Anterior cingulate cortex (tissue), 58 donors: ENCODE data around the gene REEP1.
"Not testable (repeated sequence)": the region's sequence is repeated elsewhere in the genome, so short reads cannot be mapped to it uniquely, and the experiment has no call there.

Experiments
- DNase-seq, 58 donors: peaks; one replicate each; lab custom pipeline; 2025; lab: John Stamatoyannopoulos, UW

REEP1 gene

DNA sequence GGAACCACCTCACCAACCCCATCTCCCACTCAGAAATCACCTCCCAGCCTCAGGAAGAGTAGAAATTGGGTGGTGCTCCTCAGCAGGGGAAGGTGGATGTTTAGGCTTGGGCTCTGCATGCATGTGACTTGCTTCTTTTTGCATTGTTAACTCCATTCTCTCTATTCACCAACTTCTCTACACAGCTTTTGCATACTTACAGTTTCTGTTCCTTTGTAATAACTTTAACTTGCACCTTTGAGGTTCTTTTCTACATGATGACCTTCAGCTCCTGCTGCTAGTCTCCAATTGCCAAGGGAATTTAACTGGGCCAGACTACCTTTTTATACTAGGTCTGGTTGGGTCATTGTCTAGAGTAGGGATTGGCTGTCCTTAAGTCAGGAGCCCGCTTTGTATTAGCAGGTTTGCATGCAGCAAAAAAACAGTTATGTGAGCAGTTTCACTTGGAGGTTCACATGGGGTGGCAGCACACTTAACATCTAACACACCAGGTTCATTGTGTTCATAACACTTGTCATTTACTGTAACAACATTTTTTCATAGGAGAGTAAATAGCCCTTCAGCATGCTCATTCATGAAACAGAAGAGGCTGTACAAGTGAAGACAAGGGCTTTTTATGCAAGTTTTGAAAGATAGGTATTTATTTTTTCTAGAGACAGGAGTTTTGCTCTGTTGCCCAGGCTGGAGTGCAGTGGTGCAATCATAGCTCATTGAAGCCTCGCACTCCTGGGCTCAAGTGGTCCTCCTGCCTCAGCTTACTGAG, 126.2 kb downstream of the REEP1 start:
- no peak for DNase-seq

- DNase-seq, result no peak
These were observed 133.0 kb downstream of the REEP1 start for GRCh38 chr2:86204458-86204857.

DNA sequence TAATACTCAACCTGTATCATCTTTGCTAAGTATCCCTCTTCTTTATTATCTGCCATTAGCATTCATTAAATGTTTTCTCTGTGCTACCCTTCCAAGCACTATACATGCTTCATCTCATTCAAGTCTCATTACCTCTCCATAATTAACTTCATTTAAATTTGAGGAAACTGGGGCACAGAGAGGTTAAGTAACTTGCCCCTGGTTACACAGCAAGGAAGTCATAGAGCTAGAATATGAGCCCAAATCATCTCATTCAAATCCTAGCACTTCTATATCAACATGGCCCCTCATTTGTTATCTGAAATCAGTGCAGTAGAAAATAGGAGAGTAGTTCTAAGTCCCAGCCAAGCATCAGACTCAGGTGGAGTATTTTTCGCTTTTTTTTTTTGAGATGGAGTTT, 133.8 kb downstream of the REEP1 start:
- no peak for DNase-seq

- DNase-seq, result no peak
These were observed 134.7 kb downstream of the REEP1 start for GRCh38 chr2:86202702-86203101.

DNA sequence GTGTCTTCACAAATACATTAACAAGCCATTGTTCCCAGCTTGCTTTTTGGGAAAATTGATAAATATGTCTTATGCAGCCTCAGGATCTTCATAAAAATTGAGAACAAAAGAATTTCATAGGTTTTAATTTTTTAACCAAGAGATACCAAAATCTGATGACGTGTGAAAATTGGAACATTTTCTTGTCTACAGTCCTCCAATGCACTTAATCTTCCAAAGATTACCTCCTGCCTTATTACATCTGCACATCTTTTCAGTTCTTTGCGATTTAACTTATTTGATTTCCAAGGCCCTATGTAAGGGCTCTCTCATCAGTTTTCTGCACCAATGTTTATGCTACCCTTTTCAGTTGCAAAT, 135.1 kb downstream of the REEP1 start:
- DNase-seq, result no peak

DNA sequence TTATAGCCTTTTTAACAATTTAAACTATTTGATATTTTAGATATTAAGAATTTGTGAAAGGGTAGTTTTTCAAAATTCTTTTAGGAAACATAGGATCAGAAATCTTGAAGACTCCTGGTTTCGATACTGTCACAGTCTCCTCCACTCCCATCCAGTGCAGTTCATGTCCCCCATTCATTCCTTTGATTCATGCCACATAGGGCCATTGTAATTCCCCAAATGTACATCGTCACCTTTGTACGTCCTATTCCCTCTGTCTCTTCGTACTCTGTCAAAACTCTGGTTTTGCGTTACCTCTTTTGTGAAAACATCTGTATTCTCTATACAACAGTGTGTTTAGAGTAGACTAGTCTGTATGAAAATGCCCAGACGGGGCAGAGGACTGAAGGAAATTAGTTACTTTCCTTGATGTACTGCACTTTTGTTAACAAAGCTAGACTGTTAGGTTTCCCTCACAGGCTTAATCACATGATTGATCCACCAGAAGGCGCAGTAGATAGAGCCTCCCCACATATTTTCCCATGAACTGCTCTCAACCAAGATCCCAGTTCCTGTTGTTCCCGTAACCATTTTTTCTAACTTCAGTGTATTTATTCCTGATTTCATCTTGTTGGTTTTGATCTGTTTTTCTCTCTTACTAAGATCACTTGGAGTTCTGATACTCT, 135.6 kb downstream of the REEP1 start:
- DNase-seq, result peak in 3 of 58 donors; percentile 7 to 45 (median 30)

GRCh38 chr2:86200564-86200963, 136.9 kb downstream of the REEP1 start:
- DNase-seq, result not testable (repeated sequence)

- no peak for DNase-seq
These were observed 137.6 kb downstream of the REEP1 start for GRCh38 chr2:86199834-86200177.

DNA sequence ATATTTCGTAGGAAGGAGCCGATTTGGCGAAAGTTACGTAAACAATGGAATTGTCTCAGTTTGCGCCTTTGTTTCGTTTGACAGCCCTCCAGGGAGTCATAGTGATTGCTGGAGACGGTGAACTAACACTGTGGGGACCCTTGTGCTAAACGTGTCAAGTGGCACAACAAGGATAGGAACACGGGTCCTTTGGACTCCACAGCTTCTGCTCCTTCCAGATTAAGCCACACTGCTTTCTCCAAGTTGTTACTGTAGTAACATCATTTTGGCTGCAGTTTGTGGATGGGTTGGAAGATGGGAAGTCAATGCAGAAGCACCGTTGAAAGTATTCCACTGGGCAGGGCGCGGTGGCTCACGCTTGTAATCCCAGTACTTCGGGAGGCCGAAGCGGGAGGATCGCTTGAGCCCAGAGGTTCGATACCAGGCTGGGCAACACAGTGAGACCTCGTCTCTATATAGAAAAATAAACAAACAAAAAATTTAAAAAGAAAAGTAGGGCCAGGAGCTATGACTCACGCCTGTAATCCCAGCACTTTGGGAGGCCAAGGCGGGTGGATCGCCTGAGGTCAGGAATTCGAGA, 141.5 kb downstream of the REEP1 start:
- DNase-seq, result no peak

DNA sequence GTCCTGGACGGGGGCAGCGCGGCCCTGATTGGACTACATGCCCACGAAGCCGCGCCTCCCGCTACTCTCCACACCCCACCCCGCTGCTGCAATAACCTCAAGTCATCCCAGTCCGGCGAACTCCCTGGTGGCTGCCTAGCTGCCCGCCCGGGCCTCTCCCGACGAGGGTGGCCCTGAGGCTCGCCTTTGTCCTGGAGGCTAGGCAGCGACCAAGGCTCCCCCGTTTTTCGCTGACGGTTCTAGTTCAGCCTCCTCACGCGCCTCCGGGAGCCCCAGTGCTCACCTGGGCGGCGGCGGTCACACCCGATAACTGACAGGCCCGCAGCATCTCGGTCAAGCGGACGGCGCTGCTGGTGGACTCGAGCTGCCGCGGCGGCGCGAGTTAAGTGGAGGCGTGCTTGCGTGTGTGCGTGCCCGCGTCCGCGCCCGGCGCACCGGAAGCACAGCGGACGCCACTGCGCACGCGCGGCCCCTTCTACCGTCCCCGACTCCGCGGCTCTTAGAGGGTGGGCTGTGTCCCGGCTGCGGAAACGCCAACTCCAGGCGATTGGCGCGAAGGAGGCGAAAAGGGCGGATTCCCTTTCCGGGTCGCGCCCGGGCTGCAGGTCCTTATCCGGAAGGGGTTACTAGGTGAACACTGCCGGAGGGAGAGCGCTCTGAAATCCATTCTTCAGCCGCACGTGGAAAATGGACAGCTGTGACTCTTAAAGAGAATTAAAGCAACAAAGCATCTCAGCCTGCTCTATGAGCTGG, 142.2 kb downstream of the REEP1 start, which contains the start of gene IMMT:
Gene IMMT, minus strand, starts transcription at position 408 of the 753 bp plus-strand sequence. Its CDS starts 80 bp downstream, at position 328.
- DNase-seq, result peak; percentile 83 to 98 (median 94)

DNA sequence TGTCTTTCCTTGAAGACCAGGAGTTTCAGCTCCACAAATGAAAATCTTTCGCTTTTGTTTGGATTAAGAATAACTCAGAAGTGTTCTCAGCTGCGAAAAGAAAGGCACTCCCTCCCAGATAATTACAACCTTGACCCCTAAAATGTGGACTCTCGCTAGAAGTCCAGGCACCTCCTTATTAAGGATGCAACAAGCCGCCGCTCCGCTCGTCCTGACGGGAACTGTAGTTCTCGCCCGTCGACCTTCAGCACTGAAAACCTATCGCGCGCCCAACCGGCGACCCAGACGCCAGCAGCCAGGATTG, 142.7 kb downstream of the REEP1 start:
- DNase-seq, result peak in 19 of 58 donors; percentile 82 to 97 (median 95)

DNA sequence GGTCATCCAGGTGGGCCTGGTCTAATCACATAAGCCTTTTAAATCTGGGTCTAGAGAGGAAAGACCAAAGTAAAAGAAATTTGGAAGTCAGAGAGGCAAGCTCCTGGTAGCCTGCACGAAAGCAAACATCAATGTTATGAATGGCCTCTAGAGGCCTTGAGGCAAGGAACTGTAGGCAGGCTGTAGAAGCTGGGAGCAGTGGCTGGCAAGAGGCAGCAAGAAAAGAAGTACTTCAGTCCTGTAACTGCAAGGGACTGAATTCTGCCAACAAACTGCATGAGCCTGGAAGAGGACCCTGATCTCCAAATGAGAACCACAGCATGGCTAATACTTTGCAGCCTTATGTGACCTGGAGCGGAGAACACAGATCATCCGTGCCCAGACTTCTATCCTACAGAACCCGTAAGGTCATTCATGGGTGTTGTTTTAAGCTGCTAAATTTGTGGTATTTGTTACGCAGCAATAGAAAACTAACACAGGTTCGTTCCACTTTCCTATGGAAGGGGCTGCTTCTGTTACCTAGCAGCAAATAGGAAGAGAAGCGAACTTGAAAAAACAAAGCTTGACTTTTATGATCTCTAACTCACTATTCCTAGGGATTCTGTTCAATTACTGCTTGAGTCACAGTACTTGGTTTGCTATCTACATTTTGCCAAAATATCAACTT, 143.4 kb downstream of the REEP1 start:
- no peak for DNase-seq

DNA sequence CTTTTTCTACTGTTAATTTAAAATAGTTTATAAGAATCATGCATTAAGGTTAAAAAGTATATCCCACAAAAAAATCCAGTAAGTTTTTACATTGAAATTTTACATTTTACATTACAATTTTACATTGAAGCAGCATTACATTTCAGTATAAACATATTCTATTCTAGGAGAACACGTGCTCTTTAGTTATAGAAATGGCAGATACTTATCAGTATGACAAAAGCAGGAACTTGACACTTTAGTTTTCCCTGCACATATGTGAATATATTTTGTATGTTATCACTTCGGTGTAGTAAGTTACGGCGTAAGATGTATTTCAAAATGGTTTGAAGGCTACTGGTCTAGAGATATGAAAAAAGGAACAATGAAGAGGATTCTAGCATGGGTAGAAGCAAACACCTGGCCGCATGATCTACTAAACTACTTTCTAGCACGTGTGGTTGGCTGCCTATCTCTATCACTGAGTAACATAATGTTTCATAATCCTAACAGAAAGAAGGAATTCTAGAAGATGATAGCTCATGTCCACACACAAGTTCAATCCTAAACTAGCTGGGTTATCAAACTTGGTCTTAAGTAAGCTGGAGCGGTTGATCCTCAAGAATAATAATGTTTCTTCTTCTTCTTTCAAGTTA, 147.5 kb downstream of the REEP1 start:
- DNase-seq, result no peak

- DNase-seq, result no peak
These were observed 151.0 kb downstream of the REEP1 start for GRCh38 chr2:86186431-86186830.

DNA sequence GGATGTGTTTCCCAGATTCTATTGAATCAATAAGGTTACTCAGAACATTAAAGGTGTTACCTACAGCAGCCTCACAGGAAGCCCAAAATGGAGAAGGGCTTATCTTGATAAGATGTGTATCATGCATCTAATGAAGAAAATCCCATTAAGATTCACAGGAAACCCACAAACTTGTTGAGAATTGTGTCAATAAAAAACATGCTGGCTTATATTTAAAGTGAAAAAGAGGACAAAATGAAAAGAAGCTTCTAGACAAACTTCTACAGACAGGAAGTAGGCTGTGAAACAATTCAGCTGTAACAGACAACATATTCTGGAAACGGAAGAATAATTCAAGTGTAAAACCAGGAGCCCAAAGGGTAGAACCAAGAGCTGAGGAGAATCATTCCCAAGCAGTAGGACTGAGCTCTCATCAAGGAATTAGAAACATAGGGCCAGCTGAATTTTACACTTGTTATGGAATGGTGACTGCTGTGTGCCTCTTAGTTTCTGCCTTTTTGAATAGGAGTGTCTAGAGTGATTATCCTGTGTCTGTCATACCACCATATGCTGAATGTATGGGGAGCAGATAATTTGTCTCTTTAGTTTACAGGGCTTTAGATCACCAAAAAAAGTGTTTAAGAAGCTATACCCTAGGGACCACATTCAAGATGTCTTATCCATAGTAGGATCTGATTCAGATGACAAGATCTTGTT, 151.8 kb downstream of the REEP1 start:
- no peak for DNase-seq

GRCh38 chr2:86176597-86176996, 160.8 kb downstream of the REEP1 start:
- no peak for DNase-seq

GRCh38 chr2:86175828-86176227, 161.6 kb downstream of the REEP1 start:
- DNase-seq, result no peak

- DNase-seq, result no peak
These were observed 163.0 kb downstream of the REEP1 start for GRCh38 chr2:86174445-86174844.

DNA sequence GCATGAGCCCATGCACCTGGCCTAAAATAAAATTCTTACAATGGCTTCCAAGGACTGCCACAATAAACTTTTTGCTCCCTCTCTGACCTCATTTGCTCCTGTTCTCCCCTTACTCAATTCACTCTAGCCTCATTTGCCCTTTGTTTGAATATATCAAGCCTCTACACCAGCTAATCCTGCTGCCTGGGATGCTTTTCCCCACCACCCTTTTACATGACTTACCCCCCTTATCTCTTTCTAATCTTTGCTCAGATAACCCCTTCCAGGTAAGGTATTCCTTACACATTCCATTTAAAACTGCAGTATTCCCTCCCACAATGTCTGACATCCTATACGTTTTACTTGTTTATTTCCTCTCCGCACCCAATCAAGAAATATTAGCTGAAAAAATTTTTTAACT, 164.8 kb downstream of the REEP1 start:
- DNase-seq, result no peak

DNA sequence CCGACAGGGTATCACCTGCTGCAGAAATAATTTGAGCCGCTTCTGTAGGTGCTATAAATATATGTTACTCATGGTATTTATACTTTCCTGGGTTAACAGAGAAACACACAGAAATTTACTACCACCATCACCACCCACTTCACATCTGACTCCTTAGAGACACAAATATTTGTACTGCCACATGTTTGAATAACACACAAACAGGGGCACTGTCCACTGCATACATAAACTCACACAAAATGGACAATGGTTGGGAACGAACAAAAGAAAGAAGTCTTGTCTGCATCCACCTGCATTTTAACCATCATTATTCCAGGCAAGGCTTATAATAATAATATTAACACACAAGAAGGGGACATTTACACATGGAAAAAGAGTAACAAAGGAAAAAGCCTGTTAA, 166.1 kb downstream of the REEP1 start:
- peak in 1 of 58 donors; percentile 3 for DNase-seq
